Karpas-422 (cell line): Measurements from ENCODE around the gene ROR2. TPM values are rescaled to one million over a fixed set of nuclear protein-coding genes. Genes with fewer than 3 reads are reported as not detected.

Experiments
- DNase-seq: peaks from one replicate; pipeline ENCODE4 v3.0.0-alpha.2; 2015
- H2AFZ ChIP-seq: fragments of 200-600 bp; sonication (generic); 2 replicates; pipeline ENCODE4 v1.6.1; 2014; ENCODE audit warnings: antibody characterized with exemption, low read length, mixed read lengths
- H3K27ac ChIP-seq: fragments of 200-600 bp; sonication (generic); 2 replicates; pipeline ENCODE4 v1.5.1; 2014; ENCODE audit warnings: mild to moderate bottlenecking, low read length, moderate library complexity
- H3K27me3 ChIP-seq: fragments of 200-600 bp; sonication (generic); 2 replicates; pipeline ENCODE4 v1.6.1; 2014; ENCODE audit warnings: low read length, mixed read lengths
- H3K36me3 ChIP-seq: fragments of 200-600 bp; sonication (generic); 2 replicates; pipeline ENCODE4 v1.6.1; 2014; ENCODE audit warnings: low read length, mixed read lengths; ENCODE audit not compliant: insufficient read depth
- H3K4me1 ChIP-seq: fragments of 200-600 bp; sonication (generic); 2 replicates; pipeline ENCODE4 v1.6.1; 2014; ENCODE audit warnings: mild to moderate bottlenecking, low read length, mixed read lengths
- H3K4me2 ChIP-seq: fragments of 200-600 bp; sonication (generic); 2 replicates; pipeline ENCODE4 v1.6.1; 2014; ENCODE audit warnings: low read length, low read depth, mild to moderate bottlenecking; ENCODE audit not compliant: poor library complexity, severe bottlenecking
- H3K4me3 ChIP-seq: fragments of 200-600 bp; sonication (generic); 2 replicates; pipeline ENCODE4 v1.5.1; 2014; ENCODE audit warnings: mild to moderate bottlenecking, antibody characterized with exemption, low read length, mixed read lengths
- H3K79me2 ChIP-seq: fragments of 200-600 bp; sonication (generic); 2 replicates; pipeline ENCODE4 v1.6.1; 2014; ENCODE audit warnings: mild to moderate bottlenecking, low read length, mixed read lengths
- H3K9ac ChIP-seq: fragments of 200-600 bp; sonication (generic); 2 replicates; pipeline ENCODE4 v1.6.0; 2014; ENCODE audit warnings: low read length
- H3K9me2 ChIP-seq: fragments of 200-600 bp; sonication (generic), shearing (Covaris generic); replicated peaks from 2 replicates; pipeline ENCODE4 v1.6.0; 2014; ENCODE audit warnings: mild to moderate bottlenecking, low read length, moderate library complexity; ENCODE audit not compliant: insufficient read depth
- H3K9me3 ChIP-seq: fragments of 300-700, 200-600 bp; sonication (generic); 2 replicates; pipeline ENCODE4 v1.6.1; 2014; ENCODE audit warnings: low read length, mixed read lengths
- H4K20me1 ChIP-seq: fragments of 200-600 bp; sonication (generic); 2 replicates; pipeline ENCODE4 v1.6.1; 2014; ENCODE audit warnings: mild to moderate bottlenecking, antibody characterized with exemption, low read length, low read depth; ENCODE audit not compliant: insufficient read depth
- total RNA-seq: library from RNA; depleted of rRNA; stranded (reverse); fragments of >200 nt; shearing (Covaris generic); gene quantifications from 2 replicates; pipeline ENCODE4 v1.2.3, GENCODE V29; 2014; ENCODE audit warnings: low replicate concordance

The ROR2 gene
- total RNA-seq, 1 experiment from 2014 or later: not detected

- no peak overlapping the region for H3K9ac ChIP-seq
- H3K4me2 ChIP-seq: no peak overlapping the region
- H3K9me3 ChIP-seq: no peaks in the 10 kb centered on the region
- no peaks in the 10 kb centered on the region for H4K20me1 ChIP-seq
- H3K4me1 ChIP-seq: no peaks in the 10 kb centered on the region
- H3K4me3 ChIP-seq: no peak overlapping the region
- DNase-seq: no peak
- H3K36me3 ChIP-seq: no peaks in the 10 kb centered on the region
- no peaks in the 10 kb centered on the region for H3K9me2 ChIP-seq
- no peak overlapping the region for H2AFZ ChIP-seq
- no peaks in the 10 kb centered on the region for H3K27me3 ChIP-seq
- no peak overlapping the region for H3K27ac ChIP-seq
- no peaks in the 10 kb centered on the region for H3K79me2 ChIP-seq
Observed at GRCh38 chr9:91694081-91694870, 255.8 kb downstream of the ROR2 start.

DNA sequence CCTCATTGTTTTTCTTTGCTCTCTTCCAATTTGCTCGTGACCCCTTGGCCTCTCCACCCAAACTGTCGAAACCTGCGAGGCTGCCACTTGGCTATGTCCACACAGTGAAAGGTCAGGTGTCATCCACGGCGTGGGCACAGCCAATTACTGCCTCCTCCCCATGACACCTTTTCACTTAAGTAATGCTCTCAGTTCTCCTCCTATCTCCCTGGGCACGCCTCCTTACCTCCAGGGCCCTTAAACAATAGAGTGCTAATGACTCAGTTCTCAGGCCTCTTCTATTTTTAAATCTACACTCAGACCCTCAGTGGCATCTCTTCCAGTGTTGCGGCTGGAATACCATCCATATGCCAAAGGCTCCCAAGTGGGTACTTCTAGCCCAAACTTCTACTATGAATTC, 256.8 kb downstream of the ROR2 start:
- no peaks in the 10 kb centered on the region for H3K4me1 ChIP-seq
- no peaks in the 10 kb centered on the region for H4K20me1 ChIP-seq
- no peak overlapping the region for H2AFZ ChIP-seq
- H3K9ac ChIP-seq: no peak overlapping the region
- H3K27me3 ChIP-seq: no peaks in the 10 kb centered on the region
- DNase-seq: no peak
- no peaks in the 10 kb centered on the region for H3K36me3 ChIP-seq
- H3K27ac ChIP-seq: no peak overlapping the region
- H3K79me2 ChIP-seq: no peaks in the 10 kb centered on the region
- H3K9me2 ChIP-seq: no peaks in the 10 kb centered on the region
- no peak overlapping the region for H3K4me2 ChIP-seq
- no peak overlapping the region for H3K4me3 ChIP-seq
- no peaks in the 10 kb centered on the region for H3K9me3 ChIP-seq

- no peaks in the 10 kb centered on the region for H3K4me1 ChIP-seq
- DNase-seq: no peak
- H3K27ac ChIP-seq: no peak overlapping the region
- no peaks in the 10 kb centered on the region for H3K9me3 ChIP-seq
- H3K36me3 ChIP-seq: no peaks in the 10 kb centered on the region
- no peak overlapping the region for H2AFZ ChIP-seq
- H3K4me3 ChIP-seq: no peak overlapping the region
- no peak overlapping the region for H3K9ac ChIP-seq
- H3K79me2 ChIP-seq: no peaks in the 10 kb centered on the region
- no peaks in the 10 kb centered on the region for H3K27me3 ChIP-seq
- no peak overlapping the region for H3K4me2 ChIP-seq
- no peaks in the 10 kb centered on the region for H3K9me2 ChIP-seq
- H4K20me1 ChIP-seq: no peaks in the 10 kb centered on the region
Observed at GRCh38 chr9:91690540-91691249, 259.3 kb downstream of the ROR2 start.

DNA sequence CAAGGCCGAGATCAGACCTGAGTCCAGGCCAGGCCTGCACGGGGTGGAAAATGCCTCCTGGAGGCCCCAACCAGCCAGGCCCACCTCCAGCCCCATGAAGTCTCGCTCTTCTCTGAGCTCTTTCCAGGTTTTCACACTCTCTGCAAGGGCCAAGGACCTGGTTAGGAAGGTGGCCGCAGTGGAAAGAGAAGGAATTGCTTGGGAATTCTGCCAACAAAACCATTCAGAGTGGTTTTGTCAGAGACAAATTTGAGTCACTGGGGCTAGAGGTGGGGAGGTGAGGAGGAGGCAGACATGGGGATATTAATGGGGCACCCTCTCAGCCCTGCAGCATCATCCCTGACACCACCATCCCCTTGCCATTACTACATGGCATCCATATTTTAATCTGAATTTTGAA, 261.0 kb downstream of the ROR2 start:
- Histone ChIP-seq H3K27me3 (no peaks in the 10 kb centered on the region), H3K4me3 (no peak overlapping the region), H3K79me2 (no peaks in the 10 kb centered on the region), H4K20me1 (no peaks in the 10 kb centered on the region), H3K9me2 (no peaks in the 10 kb centered on the region), H3K9ac (no peak overlapping the region), H3K4me1 (no peaks in the 10 kb centered on the region), H3K36me3 (no peaks in the 10 kb centered on the region), H3K4me2 (no peak overlapping the region), H2AFZ (no peak overlapping the region), H3K27ac (no peak overlapping the region), H3K9me3 (no peaks in the 10 kb centered on the region)
- no peak for DNase-seq

GRCh38 chr9:91683269-91683668, 266.8 kb downstream of the ROR2 start:
- Histone ChIP-seq H3K27me3 (no peaks in the 10 kb centered on the region), H3K4me1 (no peaks in the 10 kb centered on the region), H3K9me2 (no peaks in the 10 kb centered on the region), H3K79me2 (no peaks in the 10 kb centered on the region), H2AFZ (no peak overlapping the region), H3K9me3 (no peaks in the 10 kb centered on the region), H3K36me3 (no peaks in the 10 kb centered on the region), H3K27ac (no peak overlapping the region), H3K4me3 (no peak overlapping the region), H4K20me1 (no peaks in the 10 kb centered on the region), H3K9ac (no peak overlapping the region), H3K4me2 (no peak overlapping the region)
- no peak for DNase-seq

DNA sequence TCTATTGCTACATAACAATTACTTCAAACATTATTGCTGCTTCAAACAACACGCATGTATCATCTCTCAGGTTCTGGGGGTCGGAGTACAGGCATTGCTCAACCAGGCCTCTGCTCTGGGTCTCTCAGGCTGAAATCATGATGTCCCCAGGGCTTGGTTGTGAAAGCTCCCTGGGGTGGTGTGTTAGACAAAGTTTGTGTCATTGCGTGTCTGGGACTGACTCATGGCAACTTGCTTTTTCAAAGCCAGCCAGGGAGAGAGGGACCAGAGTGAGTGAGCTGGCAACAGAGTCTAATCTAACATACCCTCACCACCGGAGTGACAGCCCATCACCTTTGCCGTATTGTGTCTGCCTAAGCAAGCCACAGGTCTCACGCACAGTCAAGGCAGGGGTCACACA, 267.2 kb downstream of the ROR2 start:
- no peak overlapping the region for H2AFZ ChIP-seq
- H4K20me1 ChIP-seq: no peaks in the 10 kb centered on the region
- H3K36me3 ChIP-seq: no peaks in the 10 kb centered on the region
- no peak overlapping the region for H3K4me2 ChIP-seq
- H3K9ac ChIP-seq: no peak overlapping the region
- no peak for DNase-seq
- H3K9me3 ChIP-seq: no peaks in the 10 kb centered on the region
- H3K27me3 ChIP-seq: no peaks in the 10 kb centered on the region
- no peak overlapping the region for H3K4me3 ChIP-seq
- no peaks in the 10 kb centered on the region for H3K9me2 ChIP-seq
- no peaks in the 10 kb centered on the region for H3K79me2 ChIP-seq
- H3K27ac ChIP-seq: no peak overlapping the region
- H3K4me1 ChIP-seq: no peaks in the 10 kb centered on the region

GRCh38 chr9:91681461-91682305, 268.3 kb downstream of the ROR2 start:
- Histone ChIP-seq H3K4me3 (no peak overlapping the region), H3K36me3 (no peaks in the 10 kb centered on the region), H3K9ac (no peak overlapping the region), H3K27ac (no peak overlapping the region), H4K20me1 (no peaks in the 10 kb centered on the region), H3K79me2 (no peaks in the 10 kb centered on the region), H3K4me1 (no peaks in the 10 kb centered on the region), H3K9me3 (no peaks in the 10 kb centered on the region), H3K9me2 (no peaks in the 10 kb centered on the region), H3K27me3 (no peaks in the 10 kb centered on the region), H3K4me2 (no peak overlapping the region), H2AFZ (no peak overlapping the region)
- DNase-seq: peak; percentile 85

DNA sequence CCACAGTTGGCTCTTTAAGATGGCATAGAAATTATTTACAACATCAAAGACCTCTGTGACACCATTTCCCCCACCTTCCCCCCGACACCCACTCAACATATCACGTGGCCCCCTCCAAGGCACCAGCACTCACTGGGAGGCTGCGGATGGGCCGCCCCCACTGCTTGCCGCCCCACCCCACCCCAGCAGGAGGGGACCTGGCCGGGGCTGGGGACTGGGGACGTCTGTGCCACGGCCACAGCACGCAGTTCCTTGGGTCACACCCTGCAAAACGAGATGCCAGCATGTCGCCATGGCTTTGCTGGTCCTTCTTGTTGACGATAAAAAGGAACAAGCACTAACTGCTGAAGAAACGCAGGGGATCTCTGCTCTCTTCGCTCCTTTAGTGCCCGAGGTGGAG, 269.0 kb downstream of the ROR2 start:
- H3K36me3 ChIP-seq: no peaks in the 10 kb centered on the region
- no peaks in the 10 kb centered on the region for H3K9me2 ChIP-seq
- H3K9me3 ChIP-seq: no peaks in the 10 kb centered on the region
- H3K79me2 ChIP-seq: no peaks in the 10 kb centered on the region
- H3K4me3 ChIP-seq: no peak overlapping the region
- no peak overlapping the region for H3K27ac ChIP-seq
- no peaks in the 10 kb centered on the region for H3K4me1 ChIP-seq
- DNase-seq: no peak
- H3K4me2 ChIP-seq: no peak overlapping the region
- H3K9ac ChIP-seq: no peak overlapping the region
- H2AFZ ChIP-seq: no peak overlapping the region
- H4K20me1 ChIP-seq: no peaks in the 10 kb centered on the region
- no peaks in the 10 kb centered on the region for H3K27me3 ChIP-seq
